Hepatocyte (in vitro differentiated cells): ENCODE results near the gene PYGO1. TPM values are rescaled to one million over a fixed set of nuclear protein-coding genes. Genes with fewer than 3 reads are reported as not detected.
"Not testable (repeated sequence)": the region's sequence is repeated elsewhere in the genome, so short reads cannot be mapped to it uniquely, and the experiment has no call there.

ENCODE experiments used
- DNase-seq: peaks from one replicate; pipeline ENCODE4 v3.0.0-alpha.2; 2016; ENCODE audit warnings: low spot score
- H2AFZ ChIP-seq: fragments of 200-600 bp; sonication (generic); 2 replicates; pipeline ENCODE4 v1.6.0; 2016; ENCODE audit warnings: antibody characterized with exemption, mild to moderate bottlenecking
- H3K27ac ChIP-seq: fragments of 200-600 bp; sonication (generic); 2 replicates; pipeline ENCODE4 v1.5.1; 2016; ENCODE audit warnings: mild to moderate bottlenecking
- H3K27me3 ChIP-seq: fragments of 200-600 bp; sonication (generic); 2 replicates; pipeline ENCODE4 v1.6.1; 2016
- H3K36me3 ChIP-seq: fragments of 200-600 bp; sonication (generic); replicated peaks from 2 replicates; pipeline ENCODE4 v1.5.1; 2016; ENCODE audit warnings: low read depth; ENCODE audit not compliant: insufficient read depth
- H3K4me1 ChIP-seq: fragments of 200-600 bp; sonication (generic); 2 replicates; pipeline ENCODE4 v1.5.1; 2016; ENCODE audit warnings: mild to moderate bottlenecking, moderate library complexity; ENCODE audit not compliant: insufficient read depth
- H3K4me2 ChIP-seq: fragments of 200-600 bp; sonication (generic); 2 replicates; pipeline ENCODE4 v1.6.0; 2016
- H3K4me3 ChIP-seq: fragments of 200-600 bp; sonication (generic); 2 replicates; pipeline ENCODE4 v1.5.1; 2016; ENCODE audit warnings: mild to moderate bottlenecking
- H3K79me2 ChIP-seq: fragments of 200-600 bp; sonication (generic); 2 replicates; pipeline ENCODE4 v1.6.0; 2017; ENCODE audit warnings: mild to moderate bottlenecking
- H3K9me2 ChIP-seq: fragments of 200-600 bp; sonication (generic); replicated peaks from 2 replicates; pipeline ENCODE4 v1.6.0; 2017; ENCODE audit warnings: mild to moderate bottlenecking; ENCODE audit not compliant: insufficient read depth
- H3K9me3 ChIP-seq: fragments of 200-600 bp; sonication (generic); 2 replicates; pipeline ENCODE4 v1.5.1; 2016; ENCODE audit warnings: low read depth, mild to moderate bottlenecking
- H4K20me1 ChIP-seq: fragments of 200-600 bp; sonication (generic); 2 replicates; pipeline ENCODE4 v1.6.0; 2016; ENCODE audit warnings: mild to moderate bottlenecking; ENCODE audit not compliant: insufficient read depth, poor library complexity, severe bottlenecking
- CTCF ChIP-seq: fragments of 200-600 bp; sonication (generic); IDR thresholded peaks from 2 replicates; pipeline ENCODE4 v1.5.1; 2016; ENCODE audit warnings: antibody characterized with exemption, mild to moderate bottlenecking; ENCODE audit not compliant: poor library complexity
- EZH2 ChIP-seq: fragments of 200-600 bp; sonication (generic); IDR thresholded peaks from 2 replicates; pipeline ENCODE4 v1.6.1; 2016; ENCODE audit warnings: antibody characterized with exemption, mild to moderate bottlenecking, borderline replicate concordance
- EZH2phosphoT487 ChIP-seq: fragments of 200-600 bp; sonication (generic); IDR thresholded peaks from one replicate; pipeline ENCODE4 v1.6.1; 2018; ENCODE audit warnings: antibody characterized with exemption, mild to moderate bottlenecking, low read depth, moderate library complexity; ENCODE audit not compliant: unreplicated experiment, severe bottlenecking
- WGBS: methylation state at CpG from one replicate; pipeline ENCODE4 v1.1.6; 2016; ENCODE audit warnings: low lambda C conversion rate; ENCODE audit errors: missing lambda C conversion rate; 5-methylcytosine and 5-hydroxymethylcytosine counted together
- polyA plus RNA-seq: library from polyadenylated mRNA; unstranded; fragments of >200 nt; fragmentation: Nextera tagmentation; extraction: Ambion mirVana; gene quantifications from 2 replicates; pipeline ENCODE4 v1.2.1, GENCODE V29; 2016
- total RNA-seq: library from RNA; depleted of rRNA; stranded (reverse); fragments of >200 nt; gene quantifications from 2 replicates; pipeline ENCODE4 v1.2.3, GENCODE V29; 2014

Gene PYGO1
- total and polyA plus RNA-seq, 2 experiments from 2014 or later = 2.5 to 12.6 TPM

- Histone ChIP-seq H2AFZ (no peak overlapping the region), H3K9me3 (no peaks in the 10 kb centered on the region), H3K4me1 (peaks cover 3% of the 10 kb centered on the region), H3K9me2 (no peaks in the 10 kb centered on the region), H3K36me3 (no peaks in the 10 kb centered on the region), H4K20me1 (no peaks in the 10 kb centered on the region), H3K27me3 (no peaks in the 10 kb centered on the region), H3K4me2 (no peak overlapping the region), H3K4me3 (no peak overlapping the region), H3K27ac (no peak overlapping the region), H3K79me2 (no peaks in the 10 kb centered on the region)
- DNase-seq = no peak
- WGBS = 70% methylated on average over 2 of the region's 2 CpGs
- TF ChIP-seq CTCF = no peak
- no peak for TF ChIP-seq EZH2
- no peak for TF ChIP-seq EZH2phosphoT487
Observed at GRCh38 chr15:55496716-55497115, 91.4 kb downstream of the PYGO1 start.

GRCh38 chr15:55494931-55495330 lies 93.2 kb downstream of the PYGO1 start:
- 100% methylated on average over 1 of the region's 1 CpG for WGBS
- no peak for DNase-seq

GRCh38 chr15:55488952-55489600 lies 99.1 kb downstream of the PYGO1 start:
- not testable (repeated sequence) for H3K9me2 ChIP-seq, H3K27ac ChIP-seq, H3K4me3 ChIP-seq, H4K20me1 ChIP-seq, H3K36me3 ChIP-seq, H3K4me2 ChIP-seq, H3K79me2 ChIP-seq, H3K27me3 ChIP-seq, H3K9me3 ChIP-seq, DNase-seq, H2AFZ ChIP-seq, H3K4me1 ChIP-seq
- WGBS = 94% methylated on average over 9 of the region's 9 CpGs

More at GRCh38 chr15:55494931-55495330, 93.2 kb downstream of the PYGO1 start:
- Histone ChIP-seq H3K4me3 (no peak overlapping the region), H3K4me2 (no peak overlapping the region), H3K9me2 (no peaks in the 10 kb centered on the region), H3K27ac (no peak overlapping the region), H3K27me3 (no peaks in the 10 kb centered on the region), H3K4me1 (peaks cover 3% of the 10 kb centered on the region), H3K9me3 (no peaks in the 10 kb centered on the region), H4K20me1 (no peaks in the 10 kb centered on the region), H3K36me3 (no peaks in the 10 kb centered on the region), H3K79me2 (no peaks in the 10 kb centered on the region), H2AFZ (no peak overlapping the region)
- TF ChIP-seq CTCF = no peak
- TF ChIP-seq EZH2phosphoT487 = no peak
- no peak for TF ChIP-seq EZH2

Other genes starting within 250 kb of the PYGO1 start
- gene CCPG1, start 180.0 kb downstream of the PYGO1 start, total RNA-seq = 38.9 and 39.1 TPM in 2 replicates
- gene CCPG1, start 180.0 kb downstream of the PYGO1 start, polyA plus RNA-seq = 32.4 and 33.6 TPM in 2 replicates
- 0.23 and 2.6 TPM in 2 replicates for gene PIERCE2, start 179.8 kb downstream of the PYGO1 start, total RNA-seq
- gene PIERCE2, start 179.8 kb downstream of the PYGO1 start, polyA plus RNA-seq = 1.2 and 1.5 TPM in 2 replicates
- gene DNAAF4, start 80.1 kb downstream of the PYGO1 start, total RNA-seq = 0.83 and 1.8 TPM in 2 replicates
- 0.80 and 2.2 TPM in 2 replicates for gene DNAAF4, start 80.1 kb downstream of the PYGO1 start, polyA plus RNA-seq
- 10.8 and 19.0 TPM in 2 replicates for gene PRTG, start 154.8 kb upstream of the PYGO1 start, total RNA-seq
- gene PRTG, start 154.8 kb upstream of the PYGO1 start, polyA plus RNA-seq = 6.6 and 7.8 TPM in 2 replicates